C4-2B (cell line): Measurements from ENCODE around the gene PALMD.

ENCODE experiments used
- H3K27ac ChIP-seq: fragments of 450-650 bp; 2 replicates; pipeline ENCODE4 v1.5.1; 2017
- ZFX ChIP-seq: fragments of 450-650 bp; IDR thresholded peaks from 2 replicates; pipeline ENCODE4 v1.6.1; 2017
- TF ChIP-seq, protein P1 (sequence below): fragments of 450-650 bp; conservative IDR thresholded peaks from 2 replicates; pipeline ENCODE4 v1.5.1; 2017; ENCODE audit warnings: mild to moderate bottlenecking

The PALMD gene, protein sequence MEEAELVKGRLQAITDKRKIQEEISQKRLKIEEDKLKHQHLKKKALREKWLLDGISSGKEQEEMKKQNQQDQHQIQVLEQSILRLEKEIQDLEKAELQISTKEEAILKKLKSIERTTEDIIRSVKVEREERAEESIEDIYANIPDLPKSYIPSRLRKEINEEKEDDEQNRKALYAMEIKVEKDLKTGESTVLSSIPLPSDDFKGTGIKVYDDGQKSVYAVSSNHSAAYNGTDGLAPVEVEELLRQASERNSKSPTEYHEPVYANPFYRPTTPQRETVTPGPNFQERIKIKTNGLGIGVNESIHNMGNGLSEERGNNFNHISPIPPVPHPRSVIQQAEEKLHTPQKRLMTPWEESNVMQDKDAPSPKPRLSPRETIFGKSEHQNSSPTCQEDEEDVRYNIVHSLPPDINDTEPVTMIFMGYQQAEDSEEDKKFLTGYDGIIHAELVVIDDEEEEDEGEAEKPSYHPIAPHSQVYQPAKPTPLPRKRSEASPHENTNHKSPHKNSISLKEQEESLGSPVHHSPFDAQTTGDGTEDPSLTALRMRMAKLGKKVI

DNA sequence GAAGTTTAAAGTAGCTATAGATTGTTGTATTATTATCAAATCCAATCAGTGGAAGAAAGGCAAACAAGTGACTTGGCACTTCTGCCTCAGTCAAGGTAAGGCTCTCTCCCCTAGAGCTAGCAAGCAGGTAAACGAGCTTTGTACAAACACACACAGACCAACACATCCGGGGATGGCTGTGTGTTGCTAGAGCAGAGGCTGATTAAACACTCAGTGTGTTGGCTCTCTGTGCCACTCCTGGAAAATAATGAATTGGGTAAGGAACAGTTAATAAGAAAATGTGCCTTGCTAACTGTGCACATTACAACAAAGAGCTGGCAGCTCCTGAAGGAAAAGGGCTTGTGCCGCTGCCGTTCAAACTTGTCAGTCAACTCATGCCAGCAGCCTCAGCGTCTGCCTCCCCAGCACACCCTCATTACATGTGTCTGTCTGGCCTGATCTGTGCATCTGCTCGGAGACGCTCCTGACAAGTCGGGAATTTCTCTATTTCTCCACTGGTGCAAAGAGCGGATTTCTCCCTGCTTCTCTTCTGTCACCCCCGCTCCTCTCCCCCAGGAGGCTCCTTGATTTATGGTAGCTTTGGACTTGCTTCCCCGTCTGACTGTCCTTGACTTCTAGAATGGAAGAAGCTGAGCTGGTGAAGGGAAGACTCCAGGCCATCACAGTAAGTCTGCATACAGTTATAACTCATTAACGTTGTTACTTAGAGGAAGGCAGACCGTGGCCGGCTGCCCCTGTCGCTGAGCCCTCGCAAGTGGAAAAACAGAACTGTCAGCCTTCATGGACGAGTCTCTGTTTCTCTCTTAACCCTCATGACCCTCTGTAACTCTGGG lies at the start of gene PALMD:
TSS of gene PALMD (plus strand) at position 415 of the 833 bp plus-strand sequence. CDS start at position 620, 205 bp downstream.
- H3K27ac ChIP-seq, result peak within 1 kb of the TSS; percentile 84
- no peak for TF ChIP-seq ZFX
- TF ChIP-seq, protein P1, sequence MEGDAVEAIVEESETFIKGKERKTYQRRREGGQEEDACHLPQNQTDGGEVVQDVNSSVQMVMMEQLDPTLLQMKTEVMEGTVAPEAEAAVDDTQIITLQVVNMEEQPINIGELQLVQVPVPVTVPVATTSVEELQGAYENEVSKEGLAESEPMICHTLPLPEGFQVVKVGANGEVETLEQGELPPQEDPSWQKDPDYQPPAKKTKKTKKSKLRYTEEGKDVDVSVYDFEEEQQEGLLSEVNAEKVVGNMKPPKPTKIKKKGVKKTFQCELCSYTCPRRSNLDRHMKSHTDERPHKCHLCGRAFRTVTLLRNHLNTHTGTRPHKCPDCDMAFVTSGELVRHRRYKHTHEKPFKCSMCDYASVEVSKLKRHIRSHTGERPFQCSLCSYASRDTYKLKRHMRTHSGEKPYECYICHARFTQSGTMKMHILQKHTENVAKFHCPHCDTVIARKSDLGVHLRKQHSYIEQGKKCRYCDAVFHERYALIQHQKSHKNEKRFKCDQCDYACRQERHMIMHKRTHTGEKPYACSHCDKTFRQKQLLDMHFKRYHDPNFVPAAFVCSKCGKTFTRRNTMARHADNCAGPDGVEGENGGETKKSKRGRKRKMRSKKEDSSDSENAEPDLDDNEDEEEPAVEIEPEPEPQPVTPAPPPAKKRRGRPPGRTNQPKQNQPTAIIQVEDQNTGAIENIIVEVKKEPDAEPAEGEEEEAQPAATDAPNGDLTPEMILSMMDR, result no peak

DNA sequence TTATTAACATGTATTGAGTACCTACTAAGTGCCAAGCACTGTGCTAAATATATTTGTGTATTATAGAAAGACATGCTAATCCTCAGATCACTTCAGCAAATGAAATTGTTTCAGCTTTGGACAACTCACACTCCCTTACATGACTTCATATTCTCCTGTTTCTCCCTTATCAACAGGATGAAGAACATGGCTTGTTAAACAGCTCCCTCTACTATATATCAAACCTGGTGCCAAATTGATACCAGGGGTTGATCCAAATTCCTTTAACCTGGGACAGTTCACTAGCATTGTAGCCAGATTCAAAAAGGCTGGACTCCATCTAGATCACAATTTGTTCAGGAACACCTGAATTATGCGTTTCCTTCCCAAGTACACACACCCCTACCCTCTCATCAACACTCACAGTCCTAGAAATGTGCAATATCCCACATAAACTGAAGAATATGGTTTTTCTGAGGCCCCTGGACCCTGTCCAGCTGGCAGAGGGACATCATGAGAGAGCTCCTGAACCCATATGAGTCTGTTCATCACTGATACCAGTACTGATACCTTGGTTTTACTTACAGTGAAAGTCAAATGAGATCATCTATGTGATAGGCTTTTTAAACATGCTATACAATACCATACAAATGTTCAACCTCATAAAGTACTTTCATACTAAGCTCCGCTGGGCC lies 47.0 kb upstream of the PALMD start:
- TF ChIP-seq, protein P1, result no peak
- TF ChIP-seq ZFX, result no peak
- no peak overlapping the region for H3K27ac ChIP-seq

DNA sequence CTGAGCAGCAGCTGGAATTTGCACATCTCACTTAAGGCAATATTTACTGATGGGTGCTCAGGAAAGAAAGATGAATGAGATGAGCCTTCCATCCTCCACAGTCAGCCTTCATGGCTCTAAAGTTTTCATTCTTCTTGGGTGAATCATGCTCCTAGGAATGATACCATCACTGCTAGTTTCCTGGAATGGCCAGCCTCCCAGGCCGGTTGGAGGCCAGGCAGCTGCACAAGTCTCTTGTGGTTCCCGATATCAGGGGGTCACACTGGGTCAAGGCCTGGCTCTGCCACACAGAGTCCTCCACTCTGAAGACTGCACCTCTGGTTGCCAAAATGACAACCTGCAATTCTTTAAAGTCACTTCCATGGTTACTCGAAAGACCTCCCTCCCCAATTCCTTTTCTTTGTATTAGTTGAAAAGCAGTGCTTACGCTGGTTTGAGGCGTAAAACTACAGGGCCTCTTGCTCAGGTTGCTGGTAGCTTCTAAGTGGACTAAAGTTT lies 46.2 kb upstream of the PALMD start:
- no peak for TF ChIP-seq ZFX
- TF ChIP-seq, protein P1, result no peak
- H3K27ac ChIP-seq, result no peak overlapping the region

DNA sequence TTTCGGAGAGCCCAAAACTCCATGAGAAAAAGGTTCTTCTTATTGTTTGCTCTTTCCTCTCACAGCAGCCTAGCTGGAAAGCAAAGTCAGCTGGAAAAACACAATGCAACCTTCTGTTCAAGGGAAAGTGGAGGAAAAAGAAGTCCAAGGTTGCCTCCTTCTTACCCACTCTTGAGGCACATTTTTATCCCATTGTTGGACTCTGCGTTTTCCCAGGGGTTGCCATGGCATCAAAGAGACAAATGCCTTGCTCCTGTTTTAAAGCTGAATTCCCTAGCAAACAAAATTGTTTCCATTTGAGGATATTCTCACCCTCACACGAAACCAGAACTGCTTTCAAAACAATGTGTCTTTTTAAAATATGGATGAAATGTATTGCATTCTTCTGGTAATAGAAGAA lies 45.1 kb upstream of the PALMD start:
- TF ChIP-seq ZFX, result no peak
- TF ChIP-seq, protein P1, result no peak
- no peak overlapping the region for H3K27ac ChIP-seq

DNA sequence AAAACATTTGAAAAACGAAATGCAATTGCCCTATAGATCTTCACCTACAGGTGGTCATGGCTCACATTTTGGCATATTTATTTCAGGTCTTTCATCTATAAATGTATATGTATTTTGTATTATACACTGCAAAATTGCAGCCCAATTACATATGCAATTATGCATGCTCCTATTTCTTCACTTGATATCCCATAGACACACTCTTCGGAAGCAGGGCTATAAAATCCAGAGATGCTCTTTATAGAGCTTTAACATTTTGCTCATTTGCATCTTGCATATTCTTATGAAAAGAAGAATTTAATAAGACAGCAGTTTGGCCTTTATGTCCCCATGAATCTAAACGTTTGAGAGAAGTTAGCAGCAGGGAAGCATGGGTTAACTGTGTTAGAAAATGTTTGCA lies 44.7 kb upstream of the PALMD start:
- no peak overlapping the region for H3K27ac ChIP-seq
- TF ChIP-seq, protein P1, result no peak
- no peak for TF ChIP-seq ZFX

DNA sequence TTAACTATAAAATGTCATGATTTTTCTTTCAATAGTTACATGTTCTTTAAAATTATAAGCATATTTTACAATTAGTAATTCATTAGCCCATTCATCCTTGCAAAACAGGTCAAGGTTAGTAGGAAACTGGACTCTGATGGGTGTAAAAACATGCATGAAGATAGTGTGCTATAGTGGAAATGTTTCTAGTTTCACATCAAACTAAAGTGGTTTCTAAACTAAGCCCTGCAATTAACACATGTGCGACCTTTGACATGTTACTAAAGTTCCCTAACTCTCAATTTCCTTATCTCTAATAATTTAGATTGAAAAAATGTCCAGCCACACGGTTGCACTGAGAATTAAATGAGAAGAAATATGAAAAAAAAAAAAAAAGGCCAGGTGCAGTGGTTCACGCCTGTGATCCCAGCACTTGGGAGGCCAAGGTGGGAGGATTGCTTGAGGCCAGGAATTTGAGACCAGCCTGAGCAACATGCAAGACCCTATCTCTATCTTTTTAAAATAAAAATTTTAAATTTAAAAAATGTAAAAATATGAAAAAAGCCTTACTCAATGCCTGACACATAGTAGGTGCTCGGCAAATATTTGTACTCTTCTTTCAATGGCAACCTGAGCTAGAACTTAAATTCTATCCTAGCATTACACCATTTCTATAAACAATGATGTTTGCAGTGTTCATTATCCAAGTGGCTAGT lies 44.1 kb upstream of the PALMD start:
- H3K27ac ChIP-seq, result no peak overlapping the region
- TF ChIP-seq, protein P1, result no peak
- TF ChIP-seq ZFX, result no peak
